Chondrocyte (in vitro differentiated cells): Measurements from ENCODE around the gene FARP1. TPM values are rescaled to one million over a fixed set of nuclear protein-coding genes. Genes with fewer than 3 reads are reported as not detected.
A peak's percentile ranks its signal among the peaks of the same experiment; 100 is the strongest.

Experiments
- DNase-seq: peaks from one replicate; pipeline ENCODE4 v3.0.0; 2021; ENCODE audit warnings: mixed read lengths, low spot score
- H3K27ac Mint-ChIP-seq: one replicate; pipeline ENCODE4 v1.8.0; 2021; ENCODE audit warnings: mild to moderate bottlenecking, moderate library complexity, mixed read lengths; ENCODE audit not compliant: unreplicated experiment
- H3K27me3 Mint-ChIP-seq: 2 replicates; pipeline ENCODE4 v1.8.0; 2021; ENCODE audit warnings: low read depth, mixed read lengths
- H3K36me3 Mint-ChIP-seq: 2 replicates; pipeline ENCODE4 v1.8.0; 2021; ENCODE audit warnings: low read depth, mixed read lengths
- H3K4me1 Mint-ChIP-seq: 2 replicates; pipeline ENCODE4 v1.8.0; 2021; ENCODE audit warnings: low read depth, mild to moderate bottlenecking, mixed read lengths
- H3K4me3 Mint-ChIP-seq: one replicate; pipeline ENCODE4 v1.8.0; 2021; ENCODE audit warnings: mild to moderate bottlenecking, moderate library complexity, mixed read lengths; ENCODE audit not compliant: unreplicated experiment
- H3K9me3 Mint-ChIP-seq: 2 replicates; pipeline ENCODE4 v1.8.0; 2021; ENCODE audit warnings: low read depth, mixed read lengths
- CTCF ChIP-seq: fragments of 200-600 bp; sonication (generic); IDR thresholded peaks from 2 replicates; pipeline ENCODE4 v1.5.0; 2021; ENCODE audit warnings: antibody characterized with exemption, mild to moderate bottlenecking, moderate library complexity
- total RNA-seq: library from RNA; stranded (reverse); gene quantifications from 3 replicates; pipeline ENCODE4 v1.2.1, GENCODE V29; 2021

Gene FARP1
- total RNA-seq, 1 donor from 2014 or later: 331 TPM

DNA sequence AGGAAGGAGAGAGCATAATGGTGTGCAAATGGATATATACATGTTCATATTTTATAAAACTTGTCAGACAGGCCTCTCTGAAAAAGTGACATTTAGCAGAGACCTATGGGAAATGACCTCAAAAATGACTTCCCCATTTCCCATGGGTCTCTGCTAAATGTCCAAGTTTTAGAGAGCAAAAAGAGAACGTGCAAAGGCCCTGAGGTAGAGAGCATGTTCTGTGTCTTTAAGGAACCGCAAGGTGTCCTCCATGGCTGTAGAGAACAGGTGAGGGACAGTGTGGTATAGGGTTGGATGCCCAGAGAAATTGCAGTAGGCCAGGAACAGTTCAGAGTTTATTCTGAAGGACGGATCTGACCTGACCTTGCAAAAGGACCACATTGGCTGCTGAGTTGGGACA, 147.4 kb downstream of the FARP1 start:
- Mint-ChIP-seq H3K4me3 (no peak overlapping the region), H3K27ac (peak overlapping the region; percentile 59), H3K4me1 (peaks cover 65% of the 10 kb centered on the region), H3K9me3 (no peaks in the 10 kb centered on the region), H3K27me3 (no peaks in the 10 kb centered on the region), H3K36me3 (peaks cover 4% of the 10 kb centered on the region)
- TF ChIP-seq CTCF: no peak
- DNase-seq: no peak

DNA sequence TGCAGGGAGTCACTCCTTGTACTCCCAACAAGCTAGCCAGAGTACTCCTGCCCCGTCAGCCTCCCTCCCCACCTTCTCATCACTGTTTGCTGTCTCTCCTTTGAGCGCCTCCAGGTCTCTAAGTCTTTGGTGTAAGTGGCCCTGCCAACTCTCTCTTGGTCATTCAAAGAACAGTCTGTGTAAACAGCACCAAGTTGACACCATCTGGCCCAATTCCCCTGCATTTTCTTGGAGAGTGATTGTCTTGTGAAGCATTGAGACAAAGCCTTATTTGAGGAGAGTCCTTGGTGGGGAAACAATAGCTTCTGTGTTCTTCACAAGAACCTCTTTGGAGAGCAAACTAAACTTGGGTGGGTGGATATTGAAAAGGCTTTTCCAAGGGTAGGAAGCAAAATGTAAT, 148.8 kb downstream of the FARP1 start:
- no peak for DNase-seq
- H3K27me3 Mint-ChIP-seq: no peaks in the 10 kb centered on the region
- H3K36me3 Mint-ChIP-seq: peaks cover 4% of the 10 kb centered on the region
- H3K4me3 Mint-ChIP-seq: no peak overlapping the region
- no peak for TF ChIP-seq CTCF
- peaks cover 79% of the 10 kb centered on the region for H3K4me1 Mint-ChIP-seq
- no peak overlapping the region for H3K27ac Mint-ChIP-seq
- no peaks in the 10 kb centered on the region for H3K9me3 Mint-ChIP-seq

GRCh38 chr13:98293103-98293502, 150.2 kb downstream of the FARP1 start:
- no peak for TF ChIP-seq CTCF
- no peak for DNase-seq
- H3K4me1 Mint-ChIP-seq: peaks cover 82% of the 10 kb centered on the region
- no peaks in the 10 kb centered on the region for H3K9me3 Mint-ChIP-seq
- H3K27me3 Mint-ChIP-seq: no peaks in the 10 kb centered on the region
- H3K4me3 Mint-ChIP-seq: no peak overlapping the region
- H3K36me3 Mint-ChIP-seq: peaks cover 4% of the 10 kb centered on the region
- H3K27ac Mint-ChIP-seq: peak overlapping the region; percentile 79

DNA sequence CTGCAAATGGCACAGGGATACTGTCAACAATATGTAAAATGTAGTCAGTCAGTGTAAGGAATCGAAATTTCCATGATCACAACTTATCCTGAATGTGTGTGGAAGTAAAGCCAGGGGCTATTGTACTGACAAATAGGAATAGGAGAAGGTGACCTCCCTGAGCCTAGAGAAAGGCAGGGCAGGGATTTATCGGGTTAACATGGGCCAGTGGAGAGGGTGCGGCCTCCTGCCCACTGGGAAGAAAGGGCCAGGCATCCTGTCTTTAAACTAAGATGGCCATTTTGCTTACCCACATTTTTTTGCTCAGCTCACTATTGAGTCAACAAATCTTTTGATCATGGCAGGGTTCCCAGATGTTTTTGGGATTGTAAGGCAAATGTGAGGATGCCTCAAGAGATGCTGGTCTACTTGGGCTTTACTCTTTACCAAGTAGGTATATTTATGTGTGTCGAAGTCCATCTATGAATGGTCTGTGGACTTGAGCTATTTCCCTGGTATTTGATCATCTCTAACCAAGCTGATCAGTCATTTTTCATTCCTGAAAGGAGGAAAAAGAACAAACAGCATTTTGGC, 150.8 kb downstream of the FARP1 start:
- no peak for DNase-seq
- TF ChIP-seq CTCF: no peak
- H3K9me3 Mint-ChIP-seq: no peaks in the 10 kb centered on the region
- no peaks in the 10 kb centered on the region for H3K27me3 Mint-ChIP-seq
- peaks cover 4% of the 10 kb centered on the region for H3K36me3 Mint-ChIP-seq
- H3K27ac Mint-ChIP-seq: peak overlapping the region; percentile 79
- H3K4me1 Mint-ChIP-seq: peaks cover 82% of the 10 kb centered on the region
- H3K4me3 Mint-ChIP-seq: no peak overlapping the region

DNA sequence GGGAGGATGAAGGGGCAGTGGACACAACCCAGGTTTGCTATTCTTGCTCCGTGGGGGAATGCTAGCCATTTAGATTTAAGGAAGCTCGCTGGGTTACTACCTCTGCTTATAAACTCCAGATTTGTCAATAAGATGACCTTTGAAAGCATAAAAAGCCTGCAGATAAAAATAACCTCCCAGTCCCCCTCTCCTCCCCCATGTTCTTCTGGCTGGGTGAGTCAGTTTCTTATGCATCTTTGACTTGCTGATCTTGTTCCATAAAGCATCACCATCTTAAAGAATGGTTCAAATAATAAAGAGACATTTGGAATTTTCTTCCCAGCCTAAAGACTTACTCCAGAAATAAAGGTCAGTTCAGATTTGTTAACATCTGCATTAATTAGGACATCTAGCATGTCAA, 152.5 kb downstream of the FARP1 start:
- Mint-ChIP-seq H3K9me3 (no peaks in the 10 kb centered on the region), H3K4me1 (peaks cover 84% of the 10 kb centered on the region), H3K36me3 (peaks cover 2% of the 10 kb centered on the region), H3K27me3 (no peaks in the 10 kb centered on the region), H3K27ac (peak overlapping the region; percentile 71), H3K4me3 (no peak overlapping the region)
- TF ChIP-seq CTCF: no peak
- DNase-seq: no peak
